Panc1 (cell line): ENCODE results near the gene ACSL5.

Experiments
- POLR2AphosphoS5 ChIP-seq: IDR thresholded peaks from 2 replicates; pipeline ENCODE4 v1.6.1; 2012; ENCODE audit warnings: mild to moderate bottlenecking, low read depth, low read length, moderate library complexity
- SIN3A ChIP-seq: IDR thresholded peaks from 2 replicates; pipeline ENCODE4 v1.6.1; 2012; ENCODE audit warnings: low read depth, mild to moderate bottlenecking, low read length, moderate library complexity, borderline replicate concordance; ENCODE audit not compliant: insufficient read depth
- TF ChIP-seq, protein P1 (sequence below): fragments of 450-650 bp; IDR thresholded peaks from 2 replicates; pipeline ENCODE4 v1.5.1; 2017; ENCODE audit warnings: mild to moderate bottlenecking
- TF ChIP-seq, protein P2 (sequence below), 2 experiments: IDR thresholded peaks; 2 replicates each; pipeline ENCODE4 v1.6.1; 2011 to 2012; ENCODE audit warnings: low read depth in 2 of 2, control low read depth in 1 of 2, low read length in 1 of 2, mild to moderate bottlenecking in 1 of 2, moderate library complexity in 1 of 2; ENCODE audit not compliant: insufficient read depth in 1 of 2

DNA sequence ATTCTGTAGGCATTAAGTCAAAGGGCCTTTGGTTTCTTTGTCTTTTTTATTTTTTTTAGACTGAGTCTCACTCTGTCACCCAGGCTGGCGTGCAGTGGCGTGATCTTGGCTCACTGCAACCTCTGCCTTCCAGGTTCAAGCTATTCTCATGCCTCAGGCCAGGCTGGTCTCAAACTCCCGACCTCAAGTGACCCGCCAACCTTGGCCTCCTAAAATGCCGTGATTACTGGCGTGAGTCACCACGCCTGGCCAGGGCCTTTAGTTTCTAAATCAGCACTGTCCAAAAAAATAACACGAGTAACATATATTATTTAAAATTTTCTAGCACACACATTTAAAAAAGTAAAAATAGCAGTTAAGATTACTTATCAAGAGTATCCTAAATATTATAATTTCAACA is 11.1 kb upstream of the ACSL5 start:
- TF ChIP-seq, protein P1, sequence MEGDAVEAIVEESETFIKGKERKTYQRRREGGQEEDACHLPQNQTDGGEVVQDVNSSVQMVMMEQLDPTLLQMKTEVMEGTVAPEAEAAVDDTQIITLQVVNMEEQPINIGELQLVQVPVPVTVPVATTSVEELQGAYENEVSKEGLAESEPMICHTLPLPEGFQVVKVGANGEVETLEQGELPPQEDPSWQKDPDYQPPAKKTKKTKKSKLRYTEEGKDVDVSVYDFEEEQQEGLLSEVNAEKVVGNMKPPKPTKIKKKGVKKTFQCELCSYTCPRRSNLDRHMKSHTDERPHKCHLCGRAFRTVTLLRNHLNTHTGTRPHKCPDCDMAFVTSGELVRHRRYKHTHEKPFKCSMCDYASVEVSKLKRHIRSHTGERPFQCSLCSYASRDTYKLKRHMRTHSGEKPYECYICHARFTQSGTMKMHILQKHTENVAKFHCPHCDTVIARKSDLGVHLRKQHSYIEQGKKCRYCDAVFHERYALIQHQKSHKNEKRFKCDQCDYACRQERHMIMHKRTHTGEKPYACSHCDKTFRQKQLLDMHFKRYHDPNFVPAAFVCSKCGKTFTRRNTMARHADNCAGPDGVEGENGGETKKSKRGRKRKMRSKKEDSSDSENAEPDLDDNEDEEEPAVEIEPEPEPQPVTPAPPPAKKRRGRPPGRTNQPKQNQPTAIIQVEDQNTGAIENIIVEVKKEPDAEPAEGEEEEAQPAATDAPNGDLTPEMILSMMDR: no peak
- TF ChIP-seq POLR2AphosphoS5: no peak
- TF ChIP-seq, protein P2, sequence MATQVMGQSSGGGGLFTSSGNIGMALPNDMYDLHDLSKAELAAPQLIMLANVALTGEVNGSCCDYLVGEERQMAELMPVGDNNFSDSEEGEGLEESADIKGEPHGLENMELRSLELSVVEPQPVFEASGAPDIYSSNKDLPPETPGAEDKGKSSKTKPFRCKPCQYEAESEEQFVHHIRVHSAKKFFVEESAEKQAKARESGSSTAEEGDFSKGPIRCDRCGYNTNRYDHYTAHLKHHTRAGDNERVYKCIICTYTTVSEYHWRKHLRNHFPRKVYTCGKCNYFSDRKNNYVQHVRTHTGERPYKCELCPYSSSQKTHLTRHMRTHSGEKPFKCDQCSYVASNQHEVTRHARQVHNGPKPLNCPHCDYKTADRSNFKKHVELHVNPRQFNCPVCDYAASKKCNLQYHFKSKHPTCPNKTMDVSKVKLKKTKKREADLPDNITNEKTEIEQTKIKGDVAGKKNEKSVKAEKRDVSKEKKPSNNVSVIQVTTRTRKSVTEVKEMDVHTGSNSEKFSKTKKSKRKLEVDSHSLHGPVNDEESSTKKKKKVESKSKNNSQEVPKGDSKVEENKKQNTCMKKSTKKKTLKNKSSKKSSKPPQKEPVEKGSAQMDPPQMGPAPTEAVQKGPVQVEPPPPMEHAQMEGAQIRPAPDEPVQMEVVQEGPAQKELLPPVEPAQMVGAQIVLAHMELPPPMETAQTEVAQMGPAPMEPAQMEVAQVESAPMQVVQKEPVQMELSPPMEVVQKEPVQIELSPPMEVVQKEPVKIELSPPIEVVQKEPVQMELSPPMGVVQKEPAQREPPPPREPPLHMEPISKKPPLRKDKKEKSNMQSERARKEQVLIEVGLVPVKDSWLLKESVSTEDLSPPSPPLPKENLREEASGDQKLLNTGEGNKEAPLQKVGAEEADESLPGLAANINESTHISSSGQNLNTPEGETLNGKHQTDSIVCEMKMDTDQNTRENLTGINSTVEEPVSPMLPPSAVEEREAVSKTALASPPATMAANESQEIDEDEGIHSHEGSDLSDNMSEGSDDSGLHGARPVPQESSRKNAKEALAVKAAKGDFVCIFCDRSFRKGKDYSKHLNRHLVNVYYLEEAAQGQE (IDR thresholded peaks at IDR 0.05; ENCODE audit: insufficient read depth in 1 of 2, low read depth in 2 of 2, low read length in 1 of 2): no peak
- no peak for TF ChIP-seq SIN3A
